ENCODE data around the gene NDRG4.

DNA sequence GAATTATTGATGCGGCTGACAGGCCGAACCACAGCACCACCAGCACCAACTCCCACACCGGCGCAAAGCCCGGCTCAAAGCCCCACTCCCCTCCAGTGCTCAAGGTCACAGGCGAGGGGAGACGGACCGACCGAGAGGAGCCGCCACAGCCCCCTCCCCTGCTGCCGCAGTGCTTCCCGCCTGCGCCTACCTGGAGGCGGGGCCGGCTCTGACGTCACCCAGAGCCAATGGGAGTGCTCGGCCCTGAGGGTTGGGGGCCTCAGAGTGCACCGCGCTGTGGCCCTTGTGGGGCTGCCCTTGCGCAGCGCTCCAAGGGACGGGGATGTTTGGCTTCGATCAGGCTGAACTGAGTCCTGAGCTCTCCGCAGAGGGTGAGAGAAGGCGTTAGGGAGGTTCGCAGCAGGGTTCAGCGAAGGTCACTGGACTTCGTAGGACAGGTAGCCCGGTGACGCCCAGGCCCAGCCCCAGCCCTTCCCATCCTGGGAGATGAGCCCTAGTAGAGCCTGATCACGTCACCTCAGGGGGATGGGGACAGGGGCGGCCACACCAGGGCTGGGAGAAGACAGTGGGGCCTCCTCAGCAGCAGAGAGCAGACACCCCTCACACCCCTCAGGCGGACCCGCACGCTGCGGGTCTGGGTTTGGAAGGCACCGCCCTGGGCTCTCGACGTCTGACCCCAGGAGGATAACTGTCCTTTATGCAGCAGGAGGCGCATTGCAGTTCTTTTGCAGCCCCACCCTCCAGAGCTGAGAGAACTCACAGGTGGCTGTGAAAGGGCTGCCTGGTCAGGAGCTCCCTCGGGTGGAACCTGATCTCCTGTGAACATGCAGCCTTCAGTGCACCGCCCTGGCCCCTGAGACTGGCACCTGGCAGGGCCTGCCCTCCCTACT, 1.5 kb downstream of the NDRG4 start:
- no peak for TF ChIP-seq POLR2A (IDR thresholded peaks at IDR 0.05)
- TF ChIP-seq, protein P1, sequence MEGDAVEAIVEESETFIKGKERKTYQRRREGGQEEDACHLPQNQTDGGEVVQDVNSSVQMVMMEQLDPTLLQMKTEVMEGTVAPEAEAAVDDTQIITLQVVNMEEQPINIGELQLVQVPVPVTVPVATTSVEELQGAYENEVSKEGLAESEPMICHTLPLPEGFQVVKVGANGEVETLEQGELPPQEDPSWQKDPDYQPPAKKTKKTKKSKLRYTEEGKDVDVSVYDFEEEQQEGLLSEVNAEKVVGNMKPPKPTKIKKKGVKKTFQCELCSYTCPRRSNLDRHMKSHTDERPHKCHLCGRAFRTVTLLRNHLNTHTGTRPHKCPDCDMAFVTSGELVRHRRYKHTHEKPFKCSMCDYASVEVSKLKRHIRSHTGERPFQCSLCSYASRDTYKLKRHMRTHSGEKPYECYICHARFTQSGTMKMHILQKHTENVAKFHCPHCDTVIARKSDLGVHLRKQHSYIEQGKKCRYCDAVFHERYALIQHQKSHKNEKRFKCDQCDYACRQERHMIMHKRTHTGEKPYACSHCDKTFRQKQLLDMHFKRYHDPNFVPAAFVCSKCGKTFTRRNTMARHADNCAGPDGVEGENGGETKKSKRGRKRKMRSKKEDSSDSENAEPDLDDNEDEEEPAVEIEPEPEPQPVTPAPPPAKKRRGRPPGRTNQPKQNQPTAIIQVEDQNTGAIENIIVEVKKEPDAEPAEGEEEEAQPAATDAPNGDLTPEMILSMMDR (IDR thresholded peaks at IDR 0.05) = no peak
- TF ChIP-seq POLR2AphosphoS5 (IDR thresholded peaks at IDR 0.05) = no peak

Measured in prostate gland (tissue), 2 donors.